ENCODE measurements around the gene CMIP. TPM values are rescaled to one million over a fixed set of nuclear protein-coding genes. Genes with fewer than 3 reads are reported as not detected.

CMIP gene
- total and polyA plus RNA-seq, 10 of the 15 experiments (the other 5 are each of a cell fraction or from before 2014, with no cell fraction given), result 1.2 to 43.2 (median 4.4) TPM

DNA sequence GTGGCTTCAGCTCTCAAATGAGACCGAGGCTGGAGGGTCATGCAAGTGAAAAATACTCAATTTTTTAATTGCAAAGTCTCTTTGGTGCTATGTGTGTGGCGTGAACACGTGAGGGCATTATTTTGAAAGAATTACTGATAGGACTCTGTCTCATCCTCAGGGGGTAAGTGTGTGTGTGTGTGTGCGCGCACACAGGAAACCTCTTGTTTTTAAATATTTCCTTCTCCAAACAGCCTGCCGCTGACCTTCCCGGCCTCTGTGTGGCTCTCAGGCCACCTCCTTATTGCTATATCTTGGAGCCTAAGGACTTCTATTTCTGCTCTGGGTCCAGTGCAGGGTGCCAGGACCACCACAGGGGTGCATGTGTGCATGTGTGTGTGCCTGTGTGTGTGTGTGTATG, 99.7 kb downstream of the CMIP start:
- H3K9me3 ChIP-seq (replicated peaks; ENCODE audit: control insufficient read depth, insufficient read depth, low read length), result no peaks in the 10 kb centered on the region
- CTCF ChIA-PET, result interaction anchor here (0.5 kb wide), 1 partner anchor 114 kb away, joined by 3 read pairs; no protein-coding TSS in a partner anchor
- no peak overlapping the region for H3K4me2 ChIP-seq (ENCODE audit: control insufficient read depth, insufficient read depth)
- H3K36me3 ChIP-seq (ENCODE audit: control insufficient read depth in 2 of 2, insufficient read depth in 2 of 2, low read length in 1 of 2), result peaks cover 1 to 5% of the 10 kb centered on the region in 2 experiments; a peak in 3 of 4 replicates
- no peaks in the 10 kb centered on the region for H3K4me1 ChIP-seq (ENCODE audit: control insufficient read depth, insufficient read depth, low read length)
- H4K20me1 ChIP-seq (ENCODE audit: control insufficient read depth, insufficient read depth), result no peaks in the 10 kb centered on the region
- H2AFZ ChIP-seq (ENCODE audit: control insufficient read depth, low read depth, low read length), result no peak overlapping the region
- POLR2A ChIA-PET, result no interaction called here
- H3K27ac ChIP-seq (ENCODE audit: control insufficient read depth, insufficient read depth), result no peak overlapping the region
- DNase-seq (ENCODE audit: low read depth, low spot score) (no peak), FAIRE-seq (no peak), ATAC-seq (no peak)
- TF ChIP-seq MTA2 (IDR thresholded peaks at IDR 0.05; ENCODE audit: low read depth) (no peak), TAF1 (IDR thresholded peaks at IDR 0.05; ENCODE audit: borderline replicate concordance, low read depth, low read length) (no peak), ETV6 (conservative IDR thresholded peaks at IDR 0.05 in 1 of 2, IDR thresholded peaks at IDR 0.05 in 1 of 2; ENCODE audit: borderline replicate concordance in 1 of 2, low read depth in 1 of 2) (no peak), HCFC1 (IDR thresholded peaks at IDR 0.05; ENCODE audit: low read length) (no peak), STAT1 (conservative IDR thresholded peaks at IDR 0.05) (no peak), WRNIP1 (IDR thresholded peaks at IDR 0.05; ENCODE audit: borderline replicate concordance, low read depth, low read length) (no peak), BACH1 (IDR thresholded peaks at IDR 0.05; ENCODE audit: borderline replicate concordance) (no peak), POLR2AphosphoS2 (IDR thresholded peaks at IDR 0.05; ENCODE audit: low read depth, low read length) (no peak), SPI1 (IDR thresholded peaks at IDR 0.05; ENCODE audit: borderline replicate concordance, insufficient read depth, low read depth, low read length) (no peak), POLR2A (IDR thresholded peaks at IDR 0.05; ENCODE audit: low read depth, low read length) (no peak), CREB1 (IDR thresholded peaks at IDR 0.05; ENCODE audit: low read depth) (no peak), DPF2 (IDR thresholded peaks at IDR 0.05) (no peak), ZBED1 (IDR thresholded peaks at IDR 0.05; ENCODE audit: borderline replicate concordance) (no peak)
- TF ChIP-seq, protein P1, sequence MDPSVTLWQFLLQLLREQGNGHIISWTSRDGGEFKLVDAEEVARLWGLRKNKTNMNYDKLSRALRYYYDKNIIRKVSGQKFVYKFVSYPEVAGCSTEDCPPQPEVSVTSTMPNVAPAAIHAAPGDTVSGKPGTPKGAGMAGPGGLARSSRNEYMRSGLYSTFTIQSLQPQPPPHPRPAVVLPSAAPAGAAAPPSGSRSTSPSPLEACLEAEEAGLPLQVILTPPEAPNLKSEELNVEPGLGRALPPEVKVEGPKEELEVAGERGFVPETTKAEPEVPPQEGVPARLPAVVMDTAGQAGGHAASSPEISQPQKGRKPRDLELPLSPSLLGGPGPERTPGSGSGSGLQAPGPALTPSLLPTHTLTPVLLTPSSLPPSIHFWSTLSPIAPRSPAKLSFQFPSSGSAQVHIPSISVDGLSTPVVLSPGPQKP (IDR thresholded peaks at IDR 0.05; ENCODE audit: low read depth, low read length), result no peak
- TF ChIP-seq, protein P2, sequence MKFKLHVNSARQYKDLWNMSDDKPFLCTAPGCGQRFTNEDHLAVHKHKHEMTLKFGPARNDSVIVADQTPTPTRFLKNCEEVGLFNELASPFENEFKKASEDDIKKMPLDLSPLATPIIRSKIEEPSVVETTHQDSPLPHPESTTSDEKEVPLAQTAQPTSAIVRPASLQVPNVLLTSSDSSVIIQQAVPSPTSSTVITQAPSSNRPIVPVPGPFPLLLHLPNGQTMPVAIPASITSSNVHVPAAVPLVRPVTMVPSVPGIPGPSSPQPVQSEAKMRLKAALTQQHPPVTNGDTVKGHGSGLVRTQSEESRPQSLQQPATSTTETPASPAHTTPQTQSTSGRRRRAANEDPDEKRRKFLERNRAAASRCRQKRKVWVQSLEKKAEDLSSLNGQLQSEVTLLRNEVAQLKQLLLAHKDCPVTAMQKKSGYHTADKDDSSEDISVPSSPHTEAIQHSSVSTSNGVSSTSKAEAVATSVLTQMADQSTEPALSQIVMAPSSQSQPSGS (IDR thresholded peaks at IDR 0.05; ENCODE audit: low read length), result no peak
- TF ChIP-seq, protein P3, sequence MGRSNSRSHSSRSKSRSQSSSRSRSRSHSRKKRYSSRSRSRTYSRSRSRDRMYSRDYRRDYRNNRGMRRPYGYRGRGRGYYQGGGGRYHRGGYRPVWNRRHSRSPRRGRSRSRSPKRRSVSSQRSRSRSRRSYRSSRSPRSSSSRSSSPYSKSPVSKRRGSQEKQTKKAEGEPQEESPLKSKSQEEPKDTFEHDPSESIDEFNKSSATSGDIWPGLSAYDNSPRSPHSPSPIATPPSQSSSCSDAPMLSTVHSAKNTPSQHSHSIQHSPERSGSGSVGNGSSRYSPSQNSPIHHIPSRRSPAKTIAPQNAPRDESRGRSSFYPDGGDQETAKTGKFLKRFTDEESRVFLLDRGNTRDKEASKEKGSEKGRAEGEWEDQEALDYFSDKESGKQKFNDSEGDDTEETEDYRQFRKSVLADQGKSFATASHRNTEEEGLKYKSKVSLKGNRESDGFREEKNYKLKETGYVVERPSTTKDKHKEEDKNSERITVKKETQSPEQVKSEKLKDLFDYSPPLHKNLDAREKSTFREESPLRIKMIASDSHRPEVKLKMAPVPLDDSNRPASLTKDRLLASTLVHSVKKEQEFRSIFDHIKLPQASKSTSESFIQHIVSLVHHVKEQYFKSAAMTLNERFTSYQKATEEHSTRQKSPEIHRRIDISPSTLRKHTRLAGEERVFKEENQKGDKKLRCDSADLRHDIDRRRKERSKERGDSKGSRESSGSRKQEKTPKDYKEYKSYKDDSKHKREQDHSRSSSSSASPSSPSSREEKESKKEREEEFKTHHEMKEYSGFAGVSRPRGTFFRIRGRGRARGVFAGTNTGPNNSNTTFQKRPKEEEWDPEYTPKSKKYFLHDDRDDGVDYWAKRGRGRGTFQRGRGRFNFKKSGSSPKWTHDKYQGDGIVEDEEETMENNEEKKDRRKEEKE (IDR thresholded peaks at IDR 0.05), result no peak
- TF ChIP-seq, protein P4, sequence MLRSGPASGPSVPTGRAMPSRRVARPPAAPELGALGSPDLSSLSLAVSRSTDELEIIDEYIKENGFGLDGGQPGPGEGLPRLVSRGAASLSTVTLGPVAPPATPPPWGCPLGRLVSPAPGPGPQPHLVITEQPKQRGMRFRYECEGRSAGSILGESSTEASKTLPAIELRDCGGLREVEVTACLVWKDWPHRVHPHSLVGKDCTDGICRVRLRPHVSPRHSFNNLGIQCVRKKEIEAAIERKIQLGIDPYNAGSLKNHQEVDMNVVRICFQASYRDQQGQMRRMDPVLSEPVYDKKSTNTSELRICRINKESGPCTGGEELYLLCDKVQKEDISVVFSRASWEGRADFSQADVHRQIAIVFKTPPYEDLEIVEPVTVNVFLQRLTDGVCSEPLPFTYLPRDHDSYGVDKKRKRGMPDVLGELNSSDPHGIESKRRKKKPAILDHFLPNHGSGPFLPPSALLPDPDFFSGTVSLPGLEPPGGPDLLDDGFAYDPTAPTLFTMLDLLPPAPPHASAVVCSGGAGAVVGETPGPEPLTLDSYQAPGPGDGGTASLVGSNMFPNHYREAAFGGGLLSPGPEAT (IDR thresholded peaks at IDR 0.05; ENCODE audit: low read depth), result no peak
- TF ChIP-seq, protein P5, sequence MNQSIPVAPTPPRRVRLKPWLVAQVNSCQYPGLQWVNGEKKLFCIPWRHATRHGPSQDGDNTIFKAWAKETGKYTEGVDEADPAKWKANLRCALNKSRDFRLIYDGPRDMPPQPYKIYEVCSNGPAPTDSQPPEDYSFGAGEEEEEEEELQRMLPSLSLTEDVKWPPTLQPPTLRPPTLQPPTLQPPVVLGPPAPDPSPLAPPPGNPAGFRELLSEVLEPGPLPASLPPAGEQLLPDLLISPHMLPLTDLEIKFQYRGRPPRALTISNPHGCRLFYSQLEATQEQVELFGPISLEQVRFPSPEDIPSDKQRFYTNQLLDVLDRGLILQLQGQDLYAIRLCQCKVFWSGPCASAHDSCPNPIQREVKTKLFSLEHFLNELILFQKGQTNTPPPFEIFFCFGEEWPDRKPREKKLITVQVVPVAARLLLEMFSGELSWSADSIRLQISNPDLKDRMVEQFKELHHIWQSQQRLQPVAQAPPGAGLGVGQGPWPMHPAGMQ (IDR thresholded peaks at IDR 0.05; ENCODE audit: borderline replicate concordance), result no peak
- H3K27me3 ChIP-seq (replicated peaks in 1 of 2; ENCODE audit: control insufficient read depth in 2 of 2, insufficient read depth in 2 of 2, low read length in 1 of 2), result no peaks in the 10 kb centered on the region
- H3K9ac ChIP-seq (ENCODE audit: control insufficient read depth, insufficient read depth, low read length), result no peak overlapping the region
- peaks cover 4% of the 10 kb centered on the region for H3K79me2 ChIP-seq (ENCODE audit: control insufficient read depth, insufficient read depth, low read length)
- intact Hi-C loops (cut with micrococcal nuclease; ENCODE audit: unreplicated experiment) (no loop called here), in situ Hi-C loops (cut with MboI) (no loop called here)
- H3K4me3 ChIP-seq, result no peak overlapping the region
- no TSS peak for BruUV-seq (replicated peaks)
- 61% methylated on average over 7 of the region's 7 CpGs for WGBS (ENCODE audit: insufficient coverage, insufficient replicate concordance, low lambda C conversion rate, missing lambda C conversion rate)
- RAD21 ChIA-PET (ENCODE audit: unreplicated experiment), result no interaction called here
- SMC1A ChIA-PET (ENCODE audit: uncharacterized antibody, unreplicated experiment), result interaction anchor here (1.2 kb wide), 1 partner anchor 63 kb away, joined by 3 read pairs; no protein-coding TSS in a partner anchor

Measured in GM12878 (cell line).